NCI-H146 treated with DMSO at 0.1 percent for 48 hours (cell line): ENCODE measurements around the gene IGF2BP2.
"Not testable (repeated sequence)": the region's sequence is repeated elsewhere in the genome, so short reads cannot be mapped to it uniquely, and the experiment has no call there.

Experiments
- DNase-seq: peaks from one replicate; lab custom pipeline; 2025; ENCODE audit not compliant: unreplicated experiment; lab: John Stamatoyannopoulos, UW

IGF2BP2 gene

GRCh38 chr3:185716436-185717108 lies 108.3 kb downstream of the IGF2BP2 start:
- no peak for DNase-seq

- DNase-seq = no peak
Observed at GRCh38 chr3:185715091-185715490, 109.8 kb downstream of the IGF2BP2 start.

DNA sequence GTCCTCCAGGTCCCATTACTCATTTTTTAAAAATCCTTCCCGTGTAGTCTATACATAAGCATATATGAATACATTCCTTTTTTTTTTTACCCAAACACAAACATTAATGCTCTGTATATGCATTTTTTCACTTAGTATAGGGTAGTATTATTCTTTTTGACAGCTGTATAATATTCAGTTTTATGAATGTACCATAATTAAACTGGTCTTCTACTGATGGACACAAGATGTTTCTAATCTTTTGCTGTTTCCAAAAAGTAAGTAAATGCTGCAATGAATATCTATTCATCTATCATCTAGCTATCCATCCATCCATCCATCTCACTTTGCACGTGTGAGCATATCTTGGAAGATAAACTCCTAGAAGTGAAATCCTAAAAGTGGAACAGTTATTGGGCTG lies 110.8 kb downstream of the IGF2BP2 start:
- DNase-seq = no peak

DNA sequence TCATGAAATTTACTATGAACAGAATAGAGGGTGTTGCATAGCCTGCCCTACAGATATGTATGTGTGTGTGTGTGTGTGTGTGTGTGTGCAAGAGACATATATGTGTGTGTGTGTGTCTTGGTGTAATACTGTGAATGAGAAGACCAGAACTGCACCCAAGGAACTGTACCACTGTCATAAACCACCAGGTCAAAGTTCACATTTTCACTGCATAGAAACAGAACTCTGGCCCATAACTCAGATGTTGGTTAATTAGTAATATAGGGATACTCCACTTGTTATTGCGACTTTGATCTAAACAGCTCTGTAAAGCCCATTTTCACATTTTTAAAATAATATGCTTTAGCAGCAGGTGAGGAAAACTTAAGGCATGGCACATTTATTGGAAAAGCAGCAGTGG lies 111.8 kb downstream of the IGF2BP2 start:
- no peak for DNase-seq

GRCh38 chr3:185712337-185712736 lies 112.5 kb downstream of the IGF2BP2 start:
- DNase-seq = no peak

- DNase-seq = no peak
Observed at GRCh38 chr3:185711255-185711870, 113.5 kb downstream of the IGF2BP2 start.

GRCh38 chr3:185709251-185709955 lies 115.4 kb downstream of the IGF2BP2 start:
- no peak for DNase-seq

DNA sequence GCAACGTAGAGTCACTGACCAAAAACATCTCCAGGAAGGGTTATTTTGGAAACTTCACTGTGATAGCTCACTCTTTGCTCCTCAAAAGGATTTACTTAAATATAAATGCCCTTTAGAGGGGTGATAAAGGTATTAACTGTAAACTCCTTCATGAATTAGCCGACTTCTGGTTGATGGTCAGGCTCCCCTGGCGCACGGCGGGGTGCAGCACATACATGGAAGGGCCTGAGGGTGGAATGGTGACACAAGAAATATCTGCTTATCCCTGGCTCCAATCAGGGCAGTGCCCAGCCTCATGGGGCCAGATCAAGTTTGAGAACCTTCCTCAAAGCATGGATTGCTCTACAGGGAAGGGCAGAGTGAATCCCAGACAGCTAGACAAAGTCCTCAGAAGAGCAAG lies 116.5 kb downstream of the IGF2BP2 start:
- DNase-seq = no peak

DNA sequence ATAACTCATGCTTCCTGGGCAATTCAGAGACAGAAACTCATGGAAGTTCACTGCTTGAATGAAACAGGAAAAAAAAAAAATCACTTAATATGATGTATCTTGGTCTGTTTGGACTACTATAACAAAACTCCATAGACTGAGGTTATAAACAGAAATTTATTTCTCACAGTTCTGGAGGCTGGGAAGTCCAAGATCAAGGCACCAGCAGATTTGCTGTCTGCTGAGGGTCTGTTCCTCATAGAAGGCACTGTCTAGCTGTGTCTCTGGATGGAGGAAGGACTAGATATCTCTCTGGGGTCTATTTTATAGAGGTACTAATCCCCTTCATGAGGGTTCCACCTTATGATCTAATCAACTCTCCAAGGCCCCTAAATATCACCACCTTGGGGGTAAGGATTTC lies 119.3 kb downstream of the IGF2BP2 start:
- no peak for DNase-seq

DNA sequence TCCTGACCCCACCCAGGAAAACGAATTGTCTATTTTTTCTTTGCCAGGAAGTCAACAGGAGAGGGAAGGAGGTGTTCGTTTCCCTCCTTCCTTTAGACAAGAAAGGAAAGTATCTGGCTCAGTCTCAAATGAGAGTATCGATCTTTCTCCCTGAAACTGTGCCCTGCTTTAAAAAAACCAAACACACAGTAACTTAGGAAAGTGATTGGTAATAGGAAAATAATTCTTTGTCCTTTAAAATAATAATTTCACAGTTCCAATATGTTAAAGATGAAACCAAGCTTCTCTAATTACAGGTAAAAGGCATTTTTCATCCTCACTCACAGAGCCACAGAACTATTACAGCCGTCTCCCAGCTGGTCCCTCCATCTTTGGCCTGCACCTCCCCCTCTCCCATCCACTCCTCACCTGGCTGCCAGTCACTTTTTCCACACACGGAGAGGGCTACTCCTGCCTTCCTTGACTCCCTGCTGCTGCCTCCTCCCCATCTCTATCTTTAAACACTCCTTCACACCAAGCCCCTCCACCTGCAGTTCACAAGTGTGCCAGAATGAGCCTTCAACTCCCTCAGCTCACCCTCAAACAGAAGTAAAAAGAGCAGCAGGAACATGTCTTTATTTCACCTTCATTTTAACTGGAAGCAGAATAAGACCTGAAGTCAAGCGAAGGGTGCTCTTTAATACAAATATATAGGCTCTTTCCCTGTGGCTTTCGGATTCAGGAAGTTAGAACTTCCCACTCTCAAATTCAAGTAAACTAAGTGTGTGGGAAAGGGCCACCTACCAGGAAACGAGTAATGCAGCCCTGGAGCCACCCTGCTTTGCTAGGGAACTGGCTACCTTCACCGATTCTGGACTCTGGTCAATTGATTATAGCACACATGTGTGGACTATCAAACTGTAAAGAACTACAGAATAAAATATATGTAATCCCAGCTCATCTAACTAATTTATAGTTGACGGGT lies 122.3 kb downstream of the IGF2BP2 start:
- no peak for DNase-seq

DNA sequence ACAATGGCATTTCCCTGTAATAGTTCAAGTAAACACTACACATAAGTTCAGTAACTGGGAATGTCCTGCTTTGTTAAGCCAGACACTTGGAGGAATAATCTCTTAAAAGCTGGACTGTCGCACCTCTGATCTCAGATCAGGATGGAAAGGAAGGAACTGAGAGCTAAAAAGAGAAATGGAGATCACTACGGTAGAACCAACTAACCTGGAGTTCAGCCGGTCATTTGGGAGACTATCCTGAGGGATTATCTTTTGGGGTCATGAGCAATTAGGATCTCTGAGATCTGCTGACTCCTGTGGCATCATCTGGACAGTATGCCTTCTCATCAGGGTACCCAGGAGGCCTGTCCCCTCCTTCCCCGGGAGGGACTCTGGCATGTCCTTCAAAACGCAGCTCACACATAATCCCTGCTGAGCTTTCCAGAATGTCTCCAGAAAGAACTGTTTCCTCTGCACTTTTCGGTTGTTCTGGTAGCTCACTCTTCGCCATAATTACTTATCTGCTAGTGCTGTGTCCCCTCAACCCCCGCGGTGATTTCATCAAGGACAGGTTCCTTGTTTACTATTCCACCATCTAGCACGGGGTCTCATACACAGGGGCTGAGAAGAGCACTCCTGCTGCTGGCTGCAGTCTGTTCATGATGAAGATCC lies 123.1 kb downstream of the IGF2BP2 start:
- no peak for DNase-seq

DNA sequence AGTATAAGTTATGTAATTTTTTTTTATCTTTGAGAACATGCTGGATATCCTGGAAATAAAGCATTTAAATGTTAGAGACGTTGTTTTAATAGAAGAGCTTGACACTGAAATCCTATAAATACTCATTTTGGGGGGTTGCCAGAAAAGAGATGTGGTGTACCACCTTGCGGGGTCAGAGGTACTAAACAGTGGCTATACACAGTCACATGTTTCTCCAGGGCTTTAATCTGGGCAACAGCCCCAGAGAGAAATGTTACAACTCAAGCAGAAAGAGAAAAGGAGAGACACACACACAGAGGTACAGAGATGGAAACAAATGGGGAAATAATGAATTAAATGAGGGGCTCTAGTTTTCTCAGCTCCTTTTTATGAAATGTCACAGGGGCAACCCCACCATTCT lies 124.9 kb downstream of the IGF2BP2 start:
- DNase-seq = no peak

GRCh38 chr3:185697228-185697627 lies 127.6 kb downstream of the IGF2BP2 start:
- DNase-seq = not testable (repeated sequence)

DNA sequence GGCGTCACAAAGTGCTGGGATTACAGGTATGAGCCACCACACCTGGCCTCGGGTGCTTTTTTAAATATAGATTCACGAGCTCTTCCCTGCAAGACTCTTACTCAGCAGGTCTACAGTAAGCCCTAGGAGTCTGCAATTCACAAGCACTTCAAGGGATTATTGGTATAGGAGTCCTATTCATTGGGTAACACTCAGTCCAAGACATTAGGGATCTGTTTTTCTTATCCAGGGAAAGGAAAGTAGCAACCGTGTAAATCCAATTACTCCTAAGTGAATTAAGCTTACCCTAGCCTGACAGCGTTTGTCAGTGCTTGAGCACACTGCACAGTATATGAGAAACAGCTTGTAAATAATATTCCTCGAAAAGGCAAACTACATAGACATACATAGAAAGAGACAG lies 128.8 kb downstream of the IGF2BP2 start:
- no peak for DNase-seq

DNA sequence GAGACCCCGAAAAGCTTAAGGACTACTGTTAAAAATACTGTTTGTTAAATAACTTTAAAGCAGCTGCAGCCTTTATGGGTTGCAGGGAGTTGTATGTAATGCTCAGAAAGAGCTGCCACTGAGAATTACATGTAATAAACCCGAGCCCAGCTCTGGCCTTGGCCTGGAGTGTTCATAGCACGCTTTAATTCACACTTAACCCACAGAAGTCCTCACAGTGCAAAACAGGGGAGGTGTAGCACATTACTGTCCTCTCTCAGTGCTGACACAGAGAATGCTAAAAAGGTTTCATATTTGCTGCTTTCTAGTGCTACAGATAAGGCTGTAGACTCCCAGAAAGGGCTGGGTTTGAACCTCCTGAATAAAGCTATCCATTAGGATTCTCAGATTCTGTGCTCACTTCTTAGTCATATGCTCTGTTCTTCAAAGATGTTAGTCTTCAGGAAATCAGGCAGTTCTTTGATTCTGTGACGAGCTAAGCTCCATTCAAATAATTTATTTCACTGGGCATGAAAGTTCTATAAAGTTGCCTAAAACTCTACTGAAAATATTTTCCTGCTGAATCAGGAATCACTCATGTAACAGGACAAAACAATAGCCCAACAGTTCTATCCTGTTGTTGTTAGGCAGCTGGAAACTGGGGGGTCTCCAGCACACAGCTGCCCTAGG lies 130.7 kb downstream of the IGF2BP2 start:
- no peak for DNase-seq

DNA sequence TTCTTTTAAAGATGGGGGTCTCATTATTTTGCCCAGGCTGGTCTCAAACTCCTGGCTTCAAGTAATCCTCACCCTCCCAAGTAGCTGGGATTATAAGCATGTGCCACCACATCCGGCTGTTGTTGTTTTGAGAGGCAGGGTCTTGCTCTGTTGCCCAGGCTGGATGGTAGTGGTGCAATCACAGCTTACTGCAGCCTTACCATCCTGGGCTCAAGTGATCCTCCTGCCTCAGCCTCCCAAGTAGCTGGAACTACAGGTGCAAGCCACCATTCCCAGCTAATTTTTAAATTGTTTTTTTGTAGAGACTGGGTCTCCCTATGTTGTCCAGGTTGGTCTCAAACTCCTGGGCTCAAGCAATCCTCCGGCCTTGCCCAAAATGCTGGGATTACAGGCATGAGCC lies 133.2 kb downstream of the IGF2BP2 start:
- no peak for DNase-seq

DNA sequence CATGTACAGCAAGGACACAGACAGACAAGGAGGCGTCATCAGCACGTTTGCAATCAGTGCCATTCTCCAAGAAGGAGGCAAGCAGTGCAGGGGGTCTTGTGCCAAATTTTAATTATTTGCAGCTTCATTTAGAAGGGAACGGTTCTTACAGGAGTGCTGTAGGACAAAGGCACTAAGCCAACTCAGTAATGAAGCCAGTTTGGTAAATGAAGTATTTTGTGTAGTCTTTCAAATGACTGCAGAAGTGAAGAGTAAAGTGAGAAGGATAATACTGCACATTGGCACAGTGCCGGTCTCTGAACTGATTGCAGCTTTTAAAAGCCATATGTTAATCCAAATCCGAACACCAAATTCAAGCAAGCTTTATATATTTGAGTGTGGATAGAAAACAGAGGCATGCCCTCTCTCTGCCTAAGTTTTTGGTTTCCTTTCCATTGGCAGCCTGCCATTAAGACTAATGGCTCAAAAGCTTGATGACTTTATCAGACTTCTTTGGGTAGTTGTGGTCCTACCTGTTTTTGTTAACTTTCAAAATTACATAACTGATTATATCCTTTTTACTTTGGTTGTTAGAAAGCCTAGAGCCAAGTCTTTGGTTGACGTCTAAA lies 137.5 kb downstream of the IGF2BP2 start:
- no peak for DNase-seq

DNA sequence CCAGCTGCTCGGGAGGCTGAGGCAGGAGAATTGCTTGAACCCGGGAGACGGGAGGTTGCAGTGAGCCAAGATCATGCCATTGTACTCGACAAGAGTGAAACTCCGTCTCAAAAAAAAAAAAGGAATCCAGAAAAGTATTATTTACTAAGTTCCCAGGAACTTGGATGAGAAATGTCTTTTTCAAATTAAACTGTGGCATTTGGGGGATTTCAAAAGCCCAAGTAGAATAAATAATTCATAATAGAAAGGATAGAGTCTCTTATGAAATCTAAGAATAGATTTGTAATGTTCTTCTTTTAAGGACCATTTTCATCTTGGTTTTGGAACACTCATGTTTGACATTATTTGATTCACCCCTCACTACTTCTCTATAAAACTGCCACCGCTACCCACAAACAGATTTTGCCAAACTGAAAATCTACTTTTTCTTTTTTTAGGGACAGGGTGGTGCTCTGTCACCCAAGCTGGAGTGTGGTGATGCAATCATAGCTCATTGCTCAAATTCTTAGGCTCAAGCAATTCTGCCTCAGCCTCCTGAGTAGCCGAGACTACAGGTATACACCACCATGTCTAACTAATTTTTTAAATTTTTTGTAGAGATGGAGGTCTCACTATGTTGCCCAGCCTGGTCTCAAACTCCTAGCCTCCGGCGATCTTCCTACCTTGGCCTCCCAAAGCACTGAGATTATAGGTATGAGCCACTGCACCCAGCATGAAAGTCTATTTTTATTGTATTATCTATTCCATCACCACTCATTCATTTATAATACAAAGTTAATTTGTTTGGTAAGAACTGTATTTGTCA lies 139.4 kb downstream of the IGF2BP2 start:
- no peak for DNase-seq

- DNase-seq = no peak
Observed at GRCh38 chr3:185680231-185680630, 144.6 kb downstream of the IGF2BP2 start.
